Head of caudate nucleus (tissue), 42 donors: ENCODE data around the gene CENPS.

Experiments used
- DNase-seq, 42 donors: peaks; one replicate each; pipeline versions ENCODE4 v3.0.0 to v3.0.0-alpha.2; 2020 to 2021; ENCODE audit warnings: mixed read lengths in 7 of 42
- intact Hi-C: fragments of 100-400 bp; cut with DNase I; formaldehyde crosslinking; loops from one replicate; pipeline ENCODE4 v1.15.0; 2022

The CENPS gene

DNA sequence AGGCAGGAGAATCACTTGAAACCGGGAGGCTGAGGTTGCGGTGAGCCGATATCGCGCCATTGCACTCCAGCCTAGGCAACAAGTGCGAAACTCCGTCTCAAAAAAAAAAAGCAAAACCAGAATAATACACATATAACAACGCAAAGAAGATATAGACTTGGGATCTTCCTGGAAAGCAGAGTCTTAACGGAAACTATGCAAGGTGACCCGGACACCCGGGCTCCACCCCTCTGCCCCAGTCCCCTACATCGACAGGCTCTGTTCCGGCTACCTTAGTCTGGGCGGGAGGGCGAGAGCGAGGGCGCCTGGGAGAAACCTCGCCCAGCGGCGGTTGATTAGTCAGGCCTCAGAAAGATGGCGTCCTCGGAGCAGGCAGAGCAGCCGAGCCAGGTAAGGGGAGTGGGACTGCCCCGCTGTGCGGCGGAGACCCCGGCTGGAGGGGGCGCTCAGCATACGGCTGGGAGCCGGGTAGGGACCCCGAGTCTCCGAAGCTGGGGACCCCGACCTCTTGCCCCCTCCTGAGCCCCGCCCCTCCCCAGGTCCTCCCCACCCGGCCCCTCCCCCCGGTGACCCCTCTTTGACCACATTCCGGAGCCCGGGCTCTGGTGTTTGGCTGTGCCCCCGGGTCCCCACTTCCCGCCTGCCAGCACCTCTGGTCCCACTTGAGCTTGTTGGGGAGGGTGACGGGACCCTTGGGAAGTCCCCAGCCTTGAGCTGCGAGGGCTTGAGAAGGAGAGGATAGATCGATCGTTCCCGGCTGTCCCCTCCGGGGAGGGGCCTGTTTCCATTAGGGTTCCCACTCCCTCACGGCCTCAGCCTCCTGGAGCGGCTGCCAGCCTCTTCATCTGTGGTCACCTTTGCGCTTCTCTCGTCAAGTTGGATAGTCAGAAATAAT lies 44.6 kb downstream of the CENPS start, which contains the start of gene PEX14:
PEX14 (plus strand) TSS at position 338 of the 895 bp plus-strand sequence; CDS start at position 355, 17 bp downstream.
- intact Hi-C loops = loop anchor here (10.0 kb wide), 1 partner anchor 1330 kb away; the partner anchor contains the start of genes CLCN6 and MTHFR
- peak; percentile 75 to 96 (median 90) for DNase-seq

DNA sequence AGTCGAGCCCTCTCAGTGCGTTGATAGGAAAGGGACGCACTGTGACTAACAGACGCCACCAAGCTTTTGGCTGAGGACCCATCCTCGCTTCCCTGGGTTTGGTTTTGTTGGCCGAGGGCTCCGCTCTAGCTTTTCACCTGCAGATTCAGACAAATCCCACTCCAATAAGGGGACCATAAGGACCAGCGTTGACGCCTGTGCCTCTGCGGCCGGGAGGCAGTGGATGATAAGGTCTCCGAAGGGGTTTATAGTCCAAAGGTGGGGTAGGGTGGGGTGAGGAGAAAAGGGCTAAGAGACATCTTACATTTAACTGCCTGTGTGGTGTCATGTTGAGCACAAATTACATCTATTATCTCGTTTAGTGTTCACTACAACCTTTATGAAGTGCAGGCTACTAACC lies 45.3 kb downstream of the CENPS start:
- DNase-seq = peak in 3 of 42 donors; percentile 9 to 20 (median 17)
- intact Hi-C loops = loop anchor here (10.0 kb wide), 1 partner anchor 1329 kb away; the partner anchor contains the start of genes CLCN6 and MTHFR

DNA sequence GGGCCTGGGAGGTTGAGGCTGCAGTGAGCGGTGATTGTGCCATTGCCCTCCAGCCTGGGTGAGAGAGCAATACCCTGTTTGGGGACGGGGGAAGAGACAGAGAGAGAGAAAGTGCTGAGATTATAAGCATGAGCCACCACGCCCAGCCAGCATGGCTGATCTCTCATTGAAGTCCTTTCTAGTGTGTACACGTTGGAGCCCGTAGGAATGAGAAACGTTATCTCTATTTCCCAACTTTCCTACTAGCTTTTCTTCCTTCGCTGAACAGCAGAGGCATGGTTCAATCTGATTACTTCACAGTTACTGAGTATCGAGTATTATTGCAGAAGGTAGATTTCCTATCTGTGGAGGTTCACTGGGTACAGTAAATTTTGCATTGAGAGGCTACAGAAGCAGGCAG lies 49.1 kb downstream of the CENPS start:
- no peak for DNase-seq
- intact Hi-C loops = loop anchor here (10.0 kb wide), 1 partner anchor 1326 kb away; the partner anchor contains the start of genes CLCN6 and MTHFR

DNA sequence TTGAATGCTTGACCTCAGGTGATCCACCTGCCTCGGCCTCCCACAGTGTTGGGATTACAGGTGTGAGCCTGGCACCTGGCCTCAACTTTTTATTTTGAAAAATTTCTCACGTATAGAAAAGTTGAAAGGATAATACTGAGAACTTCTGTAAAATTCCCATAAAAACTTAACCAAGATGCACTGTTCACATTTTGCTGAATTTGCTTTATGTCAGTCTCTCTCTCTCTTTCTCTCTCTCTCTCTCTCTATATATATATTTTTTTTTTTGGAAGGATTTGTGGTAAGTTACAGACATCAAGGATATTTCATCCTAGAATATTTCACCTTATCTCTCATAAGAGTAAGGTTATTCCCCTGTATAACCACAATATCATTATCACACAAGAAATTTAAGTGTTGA lies 50.4 kb downstream of the CENPS start:
- intact Hi-C loops = no loop called here
- DNase-seq = no peak

DNA sequence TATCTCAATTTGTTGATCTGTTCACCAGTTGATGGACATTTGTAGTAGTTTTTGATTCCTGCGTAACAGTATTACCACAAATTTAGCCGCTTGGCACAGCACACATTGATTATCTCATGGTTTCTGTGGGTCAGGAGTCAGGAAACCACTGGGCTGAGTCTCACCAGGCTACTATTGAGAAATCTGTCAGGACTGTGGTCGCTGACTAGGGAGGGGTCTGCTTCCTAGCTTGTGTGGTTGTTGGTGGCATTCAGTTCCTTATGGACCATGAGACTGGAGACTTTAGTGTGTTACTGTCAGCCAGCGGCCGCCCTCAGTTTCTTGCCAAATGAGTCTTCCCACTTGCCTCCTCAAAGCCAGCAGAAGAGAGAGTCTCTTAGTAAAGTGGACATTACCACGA lies 54.3 kb downstream of the CENPS start:
- intact Hi-C loops = no loop called here
- no peak for DNase-seq

DNA sequence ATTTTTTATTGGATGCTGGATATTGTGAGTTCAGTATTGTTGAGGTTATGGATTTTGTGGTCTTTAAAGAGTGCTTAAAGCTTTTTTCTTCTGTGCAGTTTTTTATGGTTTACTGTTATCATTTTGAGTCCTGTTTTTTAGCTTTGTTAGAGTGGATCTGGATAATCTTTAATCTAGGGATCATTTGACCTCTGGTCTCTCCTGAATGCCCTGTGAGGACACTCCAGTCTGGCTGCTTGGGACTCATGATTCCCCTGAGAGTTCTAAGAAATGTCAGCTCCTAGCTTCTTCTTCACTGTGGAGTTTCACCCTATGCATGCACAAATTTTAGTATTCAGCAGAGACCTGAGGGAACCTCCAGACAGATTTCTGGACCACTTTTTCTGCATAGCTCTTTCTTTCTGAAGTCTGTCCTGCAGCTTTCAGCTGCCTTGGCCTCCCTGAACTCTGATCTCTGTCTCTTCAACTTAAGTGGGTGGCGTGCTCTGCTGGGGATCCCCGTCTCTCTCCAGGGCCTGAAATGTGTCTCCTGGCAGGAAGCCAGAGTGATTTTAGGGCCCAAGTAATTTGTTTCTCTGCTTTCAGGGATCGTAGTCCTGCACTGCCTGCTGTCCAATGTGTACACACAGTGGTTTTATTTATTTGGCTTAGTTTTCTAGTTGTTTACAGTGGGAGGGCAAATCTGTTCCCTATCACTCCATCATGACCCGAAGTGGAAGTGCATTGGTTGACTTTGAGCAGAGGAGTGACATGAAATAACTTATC lies 59.2 kb downstream of the CENPS start:
- intact Hi-C loops = no loop called here
- DNase-seq = no peak

DNA sequence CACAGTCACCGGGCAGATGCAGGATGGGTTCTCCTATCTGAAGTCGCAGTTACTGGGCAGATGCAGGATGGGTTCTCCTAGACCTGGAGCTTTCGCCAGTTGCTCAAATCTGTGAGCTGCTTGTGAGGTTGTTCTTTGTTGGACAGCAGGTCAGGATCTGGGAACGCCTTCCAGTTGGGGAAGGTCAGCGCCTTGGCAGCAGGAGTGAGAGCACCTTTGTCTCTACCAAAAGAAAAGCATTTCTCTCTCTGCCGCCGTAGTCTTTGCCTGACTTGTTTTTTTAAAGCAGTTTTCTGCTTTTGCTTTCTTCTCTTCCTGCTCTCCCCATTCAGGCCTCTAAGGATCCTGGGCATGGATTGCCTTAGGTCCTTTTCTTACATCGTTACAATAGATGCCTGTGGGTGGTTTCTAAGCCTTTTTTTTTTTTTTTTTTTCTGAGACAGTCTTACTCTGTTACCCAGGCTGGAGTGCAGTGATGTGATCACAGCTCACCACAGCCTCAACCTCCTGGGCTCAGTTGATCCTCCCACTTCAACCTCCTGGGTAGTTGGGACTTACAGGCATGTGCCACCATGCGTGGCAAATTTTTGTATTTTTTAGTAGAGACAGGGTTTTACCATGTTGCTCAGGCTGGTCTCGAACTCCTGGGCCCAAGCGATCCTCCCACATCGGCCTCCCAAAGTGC lies 60.2 kb downstream of the CENPS start:
- no peak for DNase-seq
- intact Hi-C loops = no loop called here
